HepG2 (cell line): ENCODE results near the gene ZNF653. TPM values are rescaled to one million over a fixed set of nuclear protein-coding genes. Genes with fewer than 3 reads are reported as not detected.

Experiments used
- ATAC-seq: fragments of 200-7000 bp; cut with Tn5 transposase; 3 replicates; pipeline ENCODE4 v1.9.1; 2020; ENCODE audit warnings: mild to moderate bottlenecking, moderate library complexity
- BruUV-seq: library from RNA; stranded (reverse); fragments of 400-500 nt; replicated peaks from 2 replicates; lab custom pipeline; 2021; lab: Mats Ljungman, UMichigan
- CTCF ChIA-PET: fragments of 300-600 bp; formaldehyde crosslinking; extraction: SDS; loops from one replicate; lab custom pipeline; 2021; ENCODE audit warnings: low total read pairs, inconsistent platforms, low intra/inter-chr PET ratio; lab: Yijun Ruan, JAX
- POLR2A ChIA-PET: fragments of 350-600 bp; sonication (Branson Sonifier 250); formaldehyde crosslinking; loops from one replicate; lab custom pipeline; 2020; ENCODE audit warnings: antibody characterized with exemption, inconsistent platforms; lab: Yijun Ruan, JAX
- DNase-seq: peaks from one replicate; pipeline ENCODE4 v3.0.0-alpha.2; 2015; ENCODE audit warnings: low spot score
- FAIRE-seq: peaks from 3 replicates; lab custom pipeline; 2011; peaks lifted over from hg19 to GRCh38; lab: Jason Lieb, UNC
- H2AFZ ChIP-seq: one replicate; pipeline ENCODE4 v1.6.1; 2011; ENCODE audit warnings: low read length, inconsistent platforms
- H3K27ac ChIP-seq: fragments of 300-600 bp; 3 replicates; pipeline ENCODE4 v1.8.0; 2011; ENCODE audit warnings: mixed run types, mild to moderate bottlenecking, mixed read lengths, low read length, inconsistent platforms; ENCODE audit not compliant: insufficient read depth; ENCODE audit errors: extremely low read length
- H3K27me3 ChIP-seq, 2 experiments: fragments of 200-600 bp in 1 of 2; 2 replicates in 1 of 2; 3 replicates in 1 of 2; pipeline versions ENCODE4 v1.6.0 to v1.8.0; 2011; ENCODE audit warnings: low read length in 2 of 2, mild to moderate bottlenecking in 2 of 2, moderate library complexity in 2 of 2, inconsistent platforms in 1 of 2; ENCODE audit not compliant: insufficient read depth in 2 of 2, control insufficient read depth in 1 of 2
- H3K36me3 ChIP-seq, 2 experiments: fragments of 200-600 bp in 1 of 2; replicated peaks in 1 of 2; 2 replicates in 1 of 2; 3 replicates in 1 of 2; pipeline versions ENCODE4 v1.5.1 to v1.8.0; 2011; ENCODE audit warnings: low read length in 2 of 2, inconsistent platforms in 1 of 2; ENCODE audit not compliant: insufficient read depth in 2 of 2, control insufficient read depth in 1 of 2
- H3K4me1 ChIP-seq: 2 replicates; pipeline ENCODE4 v1.5.1; 2012; ENCODE audit warnings: low read length, inconsistent platforms; ENCODE audit not compliant: insufficient read depth
- H3K4me2 ChIP-seq: 2 replicates; pipeline ENCODE4 v1.6.0; 2011; ENCODE audit warnings: low read depth, low read length, inconsistent platforms
- H3K4me3 ChIP-seq, 3 experiments: fragments of 200-600 bp in 1 of 3; sonication (generic), shearing (Covaris generic) in 1 of 3; replicated peaks in 1 of 3; 2 replicates each; pipeline ENCODE4 v1.5.1; 2011 to 2016; ENCODE audit warnings: low read length in 3 of 3, inconsistent platforms in 2 of 3, low read depth in 2 of 3, mild to moderate bottlenecking in 2 of 3, control low read depth in 1 of 3, mixed read lengths in 1 of 3; ENCODE audit not compliant: insufficient read depth in 1 of 3
- H3K79me2 ChIP-seq: one replicate; pipeline ENCODE4 v1.6.1; 2011; ENCODE audit warnings: low read length, inconsistent platforms; ENCODE audit not compliant: insufficient read depth
- H3K9ac ChIP-seq: 2 replicates; pipeline ENCODE4 v1.6.0; 2011; ENCODE audit warnings: mild to moderate bottlenecking, low read depth, low read length, inconsistent platforms; ENCODE audit not compliant: insufficient read depth
- H3K9me3 ChIP-seq: 2 replicates; pipeline ENCODE4 v1.5.1; 2012; ENCODE audit warnings: mild to moderate bottlenecking, low read length
- H4K20me1 ChIP-seq: 2 replicates; pipeline ENCODE4 v1.6.0; 2011; ENCODE audit warnings: inconsistent platforms, mild to moderate bottlenecking, low read length, moderate library complexity; ENCODE audit not compliant: insufficient read depth
- ATF1 ChIP-seq: IDR thresholded peaks from 2 replicates; pipeline ENCODE4 v1.6.1; 2016; ENCODE audit warnings: mild to moderate bottlenecking, control low read depth
- DR1 ChIP-seq: sonication (generic); formaldehyde crosslinking; IDR thresholded peaks from 2 replicates; pipeline ENCODE4 v1.8.0; 2021; ENCODE audit warnings: mild to moderate bottlenecking, missing genetic modification reagents, inconsistent platforms
- ETV5 ChIP-seq: IDR thresholded peaks from 2 replicates; pipeline ENCODE4 v1.6.1; 2018; ENCODE audit warnings: missing biosample characterization, missing genetic modification reagents, inconsistent platforms, borderline replicate concordance
- KLF15 ChIP-seq: sonication (generic); formaldehyde crosslinking; IDR thresholded peaks from 2 replicates; pipeline ENCODE4 v1.8.1; 2023; ENCODE audit warnings: borderline replicate concordance, mild to moderate bottlenecking, inconsistent platforms, missing genetic modification reagents, mixed read lengths
- MATR3 ChIP-seq: sonication (generic); formaldehyde crosslinking; IDR thresholded peaks from 2 replicates; pipeline ENCODE4 v1.4.0; 2020; ENCODE audit warnings: missing genetic modification reagents
- MAX ChIP-seq: IDR thresholded peaks from 2 replicates; pipeline ENCODE4 v1.6.1; 2012; ENCODE audit warnings: inconsistent platforms
- PHF20 ChIP-seq: sonication (generic); formaldehyde crosslinking; IDR thresholded peaks from 2 replicates; pipeline ENCODE4 v1.5.0; 2020; ENCODE audit warnings: mild to moderate bottlenecking, missing genetic modification reagents
- PITX1 ChIP-seq: sonication (generic); formaldehyde crosslinking; IDR thresholded peaks from 2 replicates; pipeline ENCODE4 v1.5.1; 2020; ENCODE audit warnings: mild to moderate bottlenecking, missing genetic modification reagents
- SIN3A ChIP-seq: IDR thresholded peaks from 2 replicates; pipeline ENCODE4 v1.6.1; 2011; ENCODE audit warnings: low read depth, mild to moderate bottlenecking, control low read depth, low read length, borderline replicate concordance
- SMAD1 ChIP-seq: sonication (generic); formaldehyde crosslinking; IDR thresholded peaks from 2 replicates; pipeline ENCODE4 v1.4.0; 2020; ENCODE audit warnings: missing genetic modification reagents, low read depth, mild to moderate bottlenecking, borderline replicate concordance
- SOX6 ChIP-seq, 2 experiments: fragments of 450-650 bp in 1 of 2; sonication (generic) in 1 of 2; formaldehyde crosslinking in 1 of 2; IDR thresholded peaks; 2 replicates each; pipeline versions ENCODE4 v1.4.0 to v1.6.1; 2017 to 2020; ENCODE audit warnings: antibody characterized with exemption in 1 of 2, mild to moderate bottlenecking in 1 of 2, missing genetic modification reagents in 1 of 2
- SP140L ChIP-seq: sonication (generic); formaldehyde crosslinking; IDR thresholded peaks from 2 replicates; pipeline ENCODE4 v1.4.0; 2020; ENCODE audit warnings: missing genetic modification reagents, borderline replicate concordance
- TARDBP ChIP-seq: sonication (generic); formaldehyde crosslinking; IDR thresholded peaks from 2 replicates; pipeline ENCODE4 v1.8.0; 2022; ENCODE audit warnings: mild to moderate bottlenecking, missing genetic modification reagents
- TOPORS ChIP-seq: sonication (generic); formaldehyde crosslinking; IDR thresholded peaks from 2 replicates; pipeline ENCODE4 v1.8.0; 2023; ENCODE audit warnings: mild to moderate bottlenecking, missing genetic modification reagents
- ZNF230 ChIP-seq: sonication (generic); formaldehyde crosslinking; IDR thresholded peaks from 2 replicates; pipeline ENCODE4 v1.4.0; 2020; ENCODE audit warnings: mild to moderate bottlenecking, missing genetic modification reagents
- ZSCAN20 ChIP-seq: sonication (generic); formaldehyde crosslinking; IDR thresholded peaks from 2 replicates; pipeline ENCODE4 v1.4.0; 2020; ENCODE audit warnings: missing genetic modification reagents, mild to moderate bottlenecking, borderline replicate concordance
- WGBS: methylation state at CpG from one replicate; pipeline ENCODE4 v1.1.6; 2017; ENCODE audit warnings: low lambda C conversion rate; 5-methylcytosine and 5-hydroxymethylcytosine counted together
- in situ Hi-C: cut with HindIII; loops from 2 replicates; pipeline ENCODE4 v1.10.0; 2017; ENCODE audit warnings: low pct_unique_long_range_greater_than_20kb; ENCODE audit not compliant: extremely low pct_ligation_motif_present
- intact Hi-C: fragments of 100-400 bp; cut with micrococcal nuclease; formaldehyde crosslinking; loops from one replicate; pipeline ENCODE4 v1.10.0; 2022; ENCODE audit not compliant: unreplicated experiment
- polyA plus RNA-seq, 8 experiments: library from polyadenylated mRNA; depleted of rRNA in 3 of 8; stranded (reverse) in 7 of 8; unstranded in 1 of 8; fragments of >200 nt; fragmentation: Illumina TruSeq in 4 of 8; extraction: Trizol in 4 of 8; gene quantifications; 2 replicates each; pipeline versions ENCODE4 v1.2.1 to v1.2.3, GENCODE V29; 2011 to 2016; ENCODE audit warnings: low read depth in 4 of 8, missing spikeins in 1 of 8, mixed read lengths in 1 of 8; ENCODE audit not compliant: insufficient read depth in 1 of 8
- total RNA-seq, 5 experiments: library from RNA; depleted of rRNA; stranded (reverse); fragments of >200 nt; fragmentation: Illumina TruSeq; extraction: Trizol; gene quantifications; 2 replicates each; pipeline ENCODE4 v1.2.3, GENCODE V29; 2016; ENCODE audit warnings: low read depth in 1 of 5
- TF ChIP-seq, protein P1 (sequence below): sonication (generic); formaldehyde crosslinking; IDR thresholded peaks from 2 replicates; pipeline ENCODE4 v1.4.0; 2020; ENCODE audit warnings: missing genetic modification reagents

The ZNF653 gene
- total and polyA plus RNA-seq, 2 of the 13 experiments (the other 11 are each of a cell fraction or from before 2014, with no cell fraction given): 4.7 to 7.1 TPM

DNA sequence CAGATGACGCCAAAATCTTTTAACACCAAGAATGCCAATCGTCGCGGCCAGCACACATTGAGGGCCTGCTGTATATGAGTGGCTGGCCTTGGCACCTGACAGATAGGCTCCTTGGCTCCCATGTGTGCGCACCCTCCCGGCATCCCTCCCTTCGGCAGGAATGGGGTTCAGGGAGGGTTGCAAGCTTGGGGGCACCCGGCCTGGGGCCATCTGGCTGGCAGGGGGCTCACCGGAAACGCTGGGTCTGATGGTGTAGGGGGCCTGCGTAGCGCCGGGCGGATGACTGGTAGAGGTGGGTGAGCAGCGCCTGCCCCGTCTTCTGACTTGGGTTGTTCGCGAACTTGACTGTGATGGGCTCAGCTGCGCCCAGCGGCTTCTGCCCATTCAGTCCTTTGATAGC, 47.8 kb downstream of the ZNF653 start:
- 72% methylated on average over 11 of the region's 20 CpGs for WGBS
- no peaks in the 10 kb centered on the region for H4K20me1 ChIP-seq
- DNase-seq (no peak), FAIRE-seq (no peak), ATAC-seq (no peak)
- ChIA-PET POLR2A (no interaction called here), CTCF (no interaction called here)
- peaks cover 1 to 12% of the 10 kb centered on the region in 2 experiments; a peak in 2 of 5 replicates for H3K27me3 ChIP-seq
- BruUV-seq: no TSS peak
- in situ Hi-C loops: loop anchor here (10.0 kb wide), 1 partner anchor 173 kb away; no protein-coding TSS in a partner anchor
- no peak overlapping the region for H2AFZ ChIP-seq
- no peak overlapping the region for H3K9ac ChIP-seq
- no peaks in the 10 kb centered on the region for H3K36me3 ChIP-seq
- TF ChIP-seq ATF1 (CRISPR knock-in tag): no peak
- no peak for TF ChIP-seq SP140L
- TF ChIP-seq, protein P1, sequence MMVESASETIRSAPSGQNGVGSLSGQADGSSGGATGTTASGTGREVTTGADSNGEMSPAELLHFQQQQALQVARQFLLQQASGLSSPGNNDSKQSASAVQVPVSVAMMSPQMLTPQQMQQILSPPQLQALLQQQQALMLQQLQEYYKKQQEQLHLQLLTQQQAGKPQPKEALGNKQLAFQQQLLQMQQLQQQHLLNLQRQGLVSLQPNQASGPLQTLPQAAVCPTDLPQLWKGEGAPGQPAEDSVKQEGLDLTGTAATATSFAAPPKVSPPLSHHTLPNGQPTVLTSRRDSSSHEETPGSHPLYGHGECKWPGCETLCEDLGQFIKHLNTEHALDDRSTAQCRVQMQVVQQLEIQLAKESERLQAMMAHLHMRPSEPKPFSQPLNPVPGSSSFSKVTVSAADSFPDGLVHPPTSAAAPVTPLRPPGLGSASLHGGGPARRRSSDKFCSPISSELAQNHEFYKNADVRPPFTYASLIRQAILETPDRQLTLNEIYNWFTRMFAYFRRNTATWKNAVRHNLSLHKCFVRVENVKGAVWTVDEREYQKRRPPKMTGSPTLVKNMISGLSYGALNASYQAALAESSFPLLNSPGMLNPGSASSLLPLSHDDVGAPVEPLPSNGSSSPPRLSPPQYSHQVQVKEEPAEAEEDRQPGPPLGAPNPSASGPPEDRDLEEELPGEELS (CRISPR knock-in tag): no peak
- TF ChIP-seq DR1 (CRISPR knock-in tag): no peak
- TF ChIP-seq TOPORS (CRISPR knock-in tag): no peak
- TF ChIP-seq ZNF230: no peak
- TF ChIP-seq SOX6 (IDR thresholded peaks at IDR 0.05): no peak
- TF ChIP-seq SOX6 (CRISPR knock-in tag; IDR thresholded peaks at IDR 0.05): no peak
- no peak for TF ChIP-seq MATR3 (CRISPR knock-in tag)
- TF ChIP-seq PHF20 (CRISPR knock-in tag): no peak
- TF ChIP-seq ZSCAN20 (CRISPR knock-in tag): no peak
- no peak for TF ChIP-seq SMAD1 (CRISPR knock-in tag)
- no peak for TF ChIP-seq ETV5 (CRISPR knock-in tag)
- TF ChIP-seq MAX: no peak
- TF ChIP-seq SIN3A: no peak
- TF ChIP-seq KLF15 (CRISPR knock-in tag): no peak
- no peak for TF ChIP-seq PITX1 (CRISPR knock-in tag)
- TF ChIP-seq TARDBP: no peak
- H3K9me3 ChIP-seq: no peaks in the 10 kb centered on the region
- no peak overlapping the region for H3K27ac ChIP-seq
- no peak overlapping the region for H3K4me2 ChIP-seq
- intact Hi-C loops: no loop called here
- H3K4me3 ChIP-seq: no peak overlapping the region
- peaks cover 16% of the 10 kb centered on the region for H3K4me1 ChIP-seq
- no peaks in the 10 kb centered on the region for H3K79me2 ChIP-seq
